NCI-H1436 treated with DMSO at 0.1 percent for 48 hours (cell line): ENCODE data around the gene GZMH.
"Not testable (repeated sequence)": the region's sequence is repeated elsewhere in the genome, so short reads cannot be mapped to it uniquely, and the experiment has no call there.

Experiments
- DNase-seq: peaks from one replicate; lab custom pipeline; 2025; lab: John Stamatoyannopoulos, UW

GZMH gene

DNA sequence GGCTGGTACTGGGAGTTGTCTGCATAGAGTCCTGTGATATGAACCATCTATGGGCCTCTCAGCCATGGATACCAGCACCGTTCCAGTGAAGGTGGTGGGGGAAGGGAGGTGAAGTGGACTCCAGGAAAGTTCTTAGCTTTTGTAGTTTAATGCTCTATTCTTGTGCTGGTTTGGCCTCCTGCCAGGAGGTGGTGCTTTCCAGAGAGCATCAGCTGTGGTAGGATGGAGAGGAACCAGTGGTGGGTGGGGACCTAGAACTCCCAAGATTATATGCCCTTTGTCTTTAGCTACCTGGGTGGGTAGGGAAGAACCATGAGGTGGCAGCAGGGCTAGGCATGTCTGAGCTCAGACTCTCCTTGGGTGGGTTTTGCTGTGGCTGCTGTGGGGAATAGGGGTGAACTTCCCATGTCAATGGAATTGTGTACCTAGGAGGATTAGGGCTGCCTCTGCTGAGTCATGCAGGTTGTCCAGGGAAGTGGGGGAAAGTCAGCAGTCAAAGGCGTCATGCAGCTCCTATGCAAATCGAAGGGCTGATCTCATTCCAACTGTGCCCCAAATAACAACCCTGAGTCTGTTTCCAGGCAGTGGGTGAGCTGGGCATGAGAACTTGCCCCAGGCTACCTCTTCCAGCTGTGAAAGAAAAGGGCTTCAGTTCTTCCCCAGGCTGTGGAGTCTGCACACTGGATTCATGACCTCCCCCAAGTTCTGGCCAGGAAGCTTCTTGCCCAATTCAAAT lies 14.2 kb downstream of the GZMH start:
- no peak for DNase-seq

DNA sequence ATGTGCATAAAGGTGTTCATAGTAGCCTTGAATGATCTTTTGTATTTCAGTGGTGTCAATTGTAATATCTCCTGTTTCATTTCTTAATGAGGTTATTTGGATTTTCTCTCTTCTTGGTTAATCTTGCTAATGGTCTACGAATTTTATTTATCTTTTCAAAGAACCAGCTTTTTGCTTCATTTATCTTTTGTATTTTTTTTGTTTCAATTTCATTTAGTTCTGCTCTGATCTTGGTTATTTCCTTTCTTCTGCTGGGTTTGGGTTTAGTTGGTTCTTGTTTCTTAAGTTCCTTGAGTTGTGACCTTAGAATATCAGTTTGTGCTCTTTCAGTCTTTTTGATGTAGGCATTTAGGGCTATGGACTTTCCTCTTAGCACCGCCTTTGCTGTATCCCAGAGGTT lies 18.5 kb downstream of the GZMH start:
- DNase-seq = not testable (repeated sequence)

DNA sequence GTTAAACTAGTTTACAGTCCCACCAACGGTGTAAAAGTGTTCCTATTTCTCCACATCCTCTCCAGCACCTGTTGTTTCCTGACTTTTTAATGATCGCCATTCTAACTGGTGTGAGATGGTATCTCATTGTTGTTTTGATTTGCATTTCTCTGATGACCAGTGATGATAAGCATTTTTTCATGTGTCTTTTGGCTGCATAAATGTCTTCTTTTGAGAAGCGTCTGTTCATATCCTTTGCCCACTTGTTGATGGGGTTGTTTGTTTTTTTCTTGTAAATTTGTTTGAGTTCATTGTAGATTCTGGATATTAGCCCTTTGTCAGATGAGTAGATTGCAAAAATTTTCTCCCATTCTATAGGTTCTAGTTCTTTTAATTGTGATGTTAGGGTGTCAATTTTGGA lies 25.1 kb downstream of the GZMH start:
- not testable (repeated sequence) for DNase-seq

DNA sequence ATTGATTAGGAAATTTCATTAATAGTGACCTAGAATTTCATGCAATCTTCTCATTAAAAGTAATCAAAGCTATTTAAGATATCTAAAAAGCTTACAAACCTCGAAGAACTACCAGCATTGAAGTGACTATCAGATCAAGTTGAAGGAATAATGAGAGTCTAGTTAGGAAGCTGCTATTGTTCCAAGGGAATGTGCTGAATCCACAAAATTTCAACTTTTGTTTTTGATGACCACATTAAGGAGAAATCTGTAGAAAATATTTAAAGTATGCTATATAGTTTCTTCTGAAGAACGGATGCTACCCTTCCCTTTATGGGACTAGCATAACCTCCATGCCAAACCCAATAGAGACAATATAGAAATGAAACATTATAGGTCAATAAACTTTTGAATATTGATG lies 30.9 kb downstream of the GZMH start:
- DNase-seq = no peak

DNA sequence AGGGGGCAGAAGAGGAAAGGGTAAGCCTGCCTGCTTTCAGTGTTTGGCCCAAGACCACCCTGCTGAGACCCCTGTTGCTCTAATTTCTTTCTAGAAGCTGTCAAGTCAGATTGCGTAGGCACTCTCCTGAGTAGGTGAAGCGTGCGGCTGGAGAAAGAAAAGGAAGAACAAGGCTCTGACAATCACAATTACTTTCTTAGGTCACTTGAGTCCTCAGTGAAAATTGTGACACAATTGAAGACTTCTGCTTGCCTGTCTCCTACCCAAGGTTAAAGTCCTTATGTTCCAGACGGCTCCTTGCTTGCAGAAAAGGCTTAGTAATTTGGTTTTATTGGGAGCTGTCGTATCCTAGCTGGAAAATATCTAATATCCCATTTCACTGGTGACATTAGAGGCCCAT lies 32.7 kb downstream of the GZMH start:
- DNase-seq = no peak

DNA sequence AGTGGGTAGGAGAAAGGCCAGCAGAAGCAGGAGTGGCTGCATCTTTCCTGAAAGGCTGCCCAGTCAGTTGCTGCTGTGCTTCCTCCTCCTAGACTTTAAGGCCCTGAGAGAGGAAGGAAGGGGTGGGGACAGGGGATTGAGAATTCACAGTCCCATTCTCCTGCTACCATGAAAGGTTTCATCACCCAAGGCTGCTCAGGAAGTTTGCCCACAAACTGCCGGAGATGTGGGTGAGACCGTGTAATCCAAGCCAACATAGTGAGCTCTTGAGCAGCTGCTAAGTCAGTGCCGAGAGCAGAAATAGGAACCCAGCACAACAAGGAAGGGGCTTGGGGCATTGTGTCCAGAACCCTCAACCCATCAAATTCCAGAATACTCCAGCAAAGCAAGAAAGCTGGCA lies 33.3 kb downstream of the GZMH start, which contains the start of gene CTSG:
TSS of gene CTSG (minus strand) at position 69 of the 400 bp plus-strand sequence. CDS start at position 42, 27 bp downstream.
- no peak for DNase-seq

DNA sequence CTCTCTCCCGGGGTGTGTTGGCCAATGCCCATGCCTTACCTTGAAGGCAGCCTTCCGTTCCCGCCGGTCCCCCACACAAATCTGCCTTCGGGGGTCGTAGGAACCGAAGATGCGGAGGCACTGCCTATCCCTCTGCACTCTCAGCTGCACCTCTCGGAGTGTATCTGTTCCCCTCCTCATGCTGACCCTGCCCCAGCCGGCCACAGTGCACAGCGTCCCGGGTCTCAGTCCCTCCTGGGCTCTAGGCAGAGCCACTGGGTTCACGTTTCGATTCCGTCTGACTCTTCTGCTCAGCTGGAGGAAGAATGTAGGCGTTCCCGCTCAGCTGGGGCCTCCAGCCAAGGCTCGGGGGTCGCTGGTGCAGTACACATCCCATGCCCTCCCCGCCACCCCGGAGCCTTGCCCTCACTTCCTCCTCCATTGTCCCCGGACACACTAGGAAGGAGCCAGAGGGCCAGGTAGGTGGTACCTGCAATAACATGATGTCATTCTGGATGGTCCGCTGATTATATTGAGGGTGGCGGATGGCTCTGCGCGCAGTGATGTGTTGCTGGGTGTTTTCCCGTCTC lies 35.2 kb downstream of the GZMH start:
- no peak for DNase-seq

DNA sequence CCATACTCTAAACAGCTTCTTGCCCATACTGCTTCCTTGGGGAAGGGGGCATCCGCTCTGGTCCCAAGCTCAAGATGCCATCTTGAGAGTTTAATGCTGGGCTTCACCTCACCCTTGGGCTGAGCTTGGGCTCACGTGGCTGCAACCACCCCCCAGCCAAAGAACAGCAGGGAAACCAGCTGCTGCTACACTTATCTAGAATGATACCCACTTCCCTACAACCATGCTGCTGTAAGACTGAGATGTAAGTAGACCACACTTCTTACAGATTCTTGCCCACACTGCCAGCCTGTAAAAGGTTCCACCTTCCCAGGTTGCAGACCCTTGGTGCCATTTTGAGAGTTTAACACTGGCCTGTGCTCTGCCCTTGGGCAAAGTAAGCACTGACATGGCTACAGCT lies 43.2 kb downstream of the GZMH start:
- no peak for DNase-seq

DNA sequence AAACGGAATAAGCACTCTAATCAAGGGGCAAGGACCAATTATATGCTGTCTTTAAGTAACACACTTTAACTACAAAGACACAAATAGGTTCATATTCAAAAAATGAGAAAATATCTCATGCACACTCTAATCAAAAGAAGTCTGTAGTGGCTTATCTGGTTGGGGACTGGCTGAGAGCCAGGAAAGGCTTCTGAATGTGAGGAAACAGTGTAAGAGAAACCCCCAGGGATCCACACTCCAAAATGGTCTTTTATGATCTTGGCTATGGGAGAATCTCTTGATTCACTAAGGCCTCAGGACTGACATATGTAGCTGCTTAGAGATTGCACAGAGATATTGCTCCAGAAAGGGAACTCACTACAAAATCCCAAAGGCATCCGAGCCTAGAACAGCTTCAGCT lies 43.7 kb downstream of the GZMH start:
- no peak for DNase-seq

DNA sequence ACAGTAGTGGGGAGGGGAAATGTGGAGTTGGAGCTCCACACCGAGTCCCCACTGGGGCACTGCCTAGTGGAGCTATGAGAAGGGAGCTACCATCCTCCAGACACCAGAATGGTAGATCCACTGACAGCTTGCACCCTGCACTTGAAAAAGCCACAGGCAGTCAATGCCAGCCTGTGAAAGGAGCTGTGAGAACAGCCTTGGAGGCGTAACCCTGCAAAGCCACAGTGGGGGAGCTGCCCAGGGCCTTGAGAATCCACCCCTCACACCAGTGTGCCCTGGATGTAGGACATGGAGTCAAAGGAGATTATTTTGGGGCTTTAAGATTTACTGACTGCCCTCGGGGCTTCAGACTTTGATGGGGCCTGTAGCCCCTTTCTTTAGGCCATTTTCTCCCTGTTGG lies 46.0 kb downstream of the GZMH start:
- DNase-seq = no peak

DNA sequence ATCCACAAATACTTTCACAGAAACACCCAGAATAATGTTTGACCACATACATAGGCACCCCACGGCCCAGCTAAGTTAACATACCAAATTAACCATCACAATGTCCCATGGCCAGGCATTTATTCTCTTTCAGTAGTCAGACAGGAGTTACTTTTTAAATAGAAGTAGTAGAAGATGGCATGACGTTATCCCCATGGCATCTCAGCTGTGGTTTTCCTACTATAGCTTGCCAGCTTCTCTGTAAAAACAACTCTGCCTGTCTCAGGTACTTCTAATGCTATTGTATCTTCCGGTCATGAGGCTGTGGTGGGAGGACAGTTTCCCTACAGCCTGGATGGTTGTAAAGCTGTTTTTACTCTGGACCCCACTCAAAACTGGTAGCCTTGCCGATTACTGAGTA lies 52.7 kb downstream of the GZMH start:
- DNase-seq = no peak
